ENCODE data around the gene VPREB3. TPM values are rescaled to one million over a fixed set of nuclear protein-coding genes. Genes with fewer than 3 reads are reported as not detected.

Gene VPREB3
- total RNA-seq = not detected in 2 replicates

GRCh38 chr22:23754220-23754919, at the start of gene VPREB3:
Gene VPREB3 (minus strand): TSS chr22:23754425. CDS start chr22:23754363, 62 bp downstream.
- no peak for TF ChIP-seq CTCF (conservative IDR thresholded peaks at IDR 0.05; ENCODE audit: low read depth, low read length)
- H3K4me3 ChIP-seq (ENCODE audit: low read depth, low read length) = no peak within 1 kb of the TSS
- no peak for DNase-seq (ENCODE audit: low read depth)

GRCh38 chr22:23803001-23803819, 49.0 kb upstream of the VPREB3 start:
- no peak for DNase-seq (ENCODE audit: low read depth)
- no peak for TF ChIP-seq CTCF (conservative IDR thresholded peaks at IDR 0.05; ENCODE audit: low read depth, low read length)
- H3K4me3 ChIP-seq (ENCODE audit: low read depth, low read length) = no peak overlapping the region

GRCh38 chr22:23801886-23802377, 47.7 kb upstream of the VPREB3 start:
- no peak for DNase-seq (ENCODE audit: low read depth)
- H3K4me3 ChIP-seq (ENCODE audit: low read depth, low read length) = no peak overlapping the region
- no peak for TF ChIP-seq CTCF (conservative IDR thresholded peaks at IDR 0.05; ENCODE audit: low read depth, low read length)

- no peak overlapping the region for H3K4me3 ChIP-seq (ENCODE audit: low read depth, low read length)
- TF ChIP-seq CTCF (conservative IDR thresholded peaks at IDR 0.05; ENCODE audit: low read depth, low read length) = no peak
- no peak for DNase-seq (ENCODE audit: low read depth)
Observed at GRCh38 chr22:23801238-23801821, 47.1 kb upstream of the VPREB3 start.

- no peak overlapping the region for H3K4me3 ChIP-seq (ENCODE audit: low read depth, low read length)
- DNase-seq (ENCODE audit: low read depth) = no peak
- no peak for TF ChIP-seq CTCF (conservative IDR thresholded peaks at IDR 0.05; ENCODE audit: low read depth, low read length)
Observed at GRCh38 chr22:23800297-23801237, 46.3 kb upstream of the VPREB3 start.

- TF ChIP-seq CTCF (conservative IDR thresholded peaks at IDR 0.05; ENCODE audit: low read depth, low read length) = no peak
- no peak for DNase-seq (ENCODE audit: low read depth)
- no peak overlapping the region for H3K4me3 ChIP-seq (ENCODE audit: low read depth, low read length)
Observed at GRCh38 chr22:23796461-23796860, 42.2 kb upstream of the VPREB3 start.

All from epithelial cell of proximal tubule (primary cell).